NB4 (cell line): ENCODE measurements around the gene C19orf85.
A peak's percentile ranks its signal among the peaks of the same experiment; 100 is the strongest.

ENCODE experiments used
- DNase-seq: peaks from one replicate; pipeline ENCODE4 v3.0.0; 2010; ENCODE audit warnings: low read depth
- H3K4me3 ChIP-seq: one replicate; pipeline ENCODE4 v1.5.1; 2011; ENCODE audit warnings: mild to moderate bottlenecking, low read depth, low read length, moderate library complexity
- CTCF ChIP-seq: IDR thresholded peaks from one replicate; pipeline ENCODE4 v1.5.1; 2012; ENCODE audit warnings: low read depth, low read length
- MAX ChIP-seq: IDR thresholded peaks from 2 replicates; pipeline ENCODE4 v1.6.1; 2011; ENCODE audit warnings: low read depth, low read length
- MYC ChIP-seq: IDR thresholded peaks from 2 replicates; pipeline ENCODE4 v1.6.1; 2011; ENCODE audit warnings: low read depth, low read length
- POLR2A ChIP-seq: IDR thresholded peaks from 2 replicates; pipeline ENCODE4 v1.6.1; 2011; ENCODE audit warnings: mild to moderate bottlenecking; ENCODE audit not compliant: insufficient read length; ENCODE audit errors: extremely low read depth

Gene C19orf85

GRCh38 chr19:55447421-55448174 lies 17.0 kb downstream of the C19orf85 start:
- H3K4me3 ChIP-seq, result no peak overlapping the region
- TF ChIP-seq POLR2A, result no peak
- TF ChIP-seq MAX, result 0 out of 2 replicates have a peak, but pooled peaks have one; percentile 30
- TF ChIP-seq CTCF, result no peak
- DNase-seq, result peak; percentile 38

- no peak overlapping the region for H3K4me3 ChIP-seq
- DNase-seq, result no peak
- TF ChIP-seq CTCF (no peak), POLR2A (no peak), MYC (no peak), MAX (no peak)
Observed at GRCh38 chr19:55446060-55446459, 18.5 kb downstream of the C19orf85 start.

GRCh38 chr19:55444646-55445045 lies 19.9 kb downstream of the C19orf85 start:
- no peak for DNase-seq
- TF ChIP-seq MYC, result no peak
- TF ChIP-seq CTCF, result no peak
- TF ChIP-seq POLR2A, result no peak
- no peak for TF ChIP-seq MAX
- no peak overlapping the region for H3K4me3 ChIP-seq

GRCh38 chr19:55443824-55444480 lies 20.6 kb downstream of the C19orf85 start:
- DNase-seq, result no peak
- H3K4me3 ChIP-seq, result no peak overlapping the region
- TF ChIP-seq MAX, result no peak
- no peak for TF ChIP-seq CTCF
- TF ChIP-seq MYC, result no peak
- no peak for TF ChIP-seq POLR2A

- H3K4me3 ChIP-seq, result no peak within 1 kb of the TSS
- peak; percentile 31 for DNase-seq
- TF ChIP-seq MYC (no peak), MAX (no peak), CTCF (no peak), POLR2A (no peak)
Observed at GRCh38 chr19:55443045-55443823, 21.3 kb downstream of the C19orf85 start, which contains the start of gene SHISA7. SHISA7 (minus strand) TSS chr19:55443300; CDS start chr19:55442863, 437 bp downstream.
